Sigmoid colon (tissue), 7 donors: ENCODE data around the gene PMVK. TPM values are rescaled to one million over a fixed set of nuclear protein-coding genes. Genes with fewer than 3 reads are reported as not detected.
A peak's percentile ranks its signal among the peaks of the same experiment; 100 is the strongest.
"Not testable (repeated sequence)": the region's sequence is repeated elsewhere in the genome, so short reads cannot be mapped to it uniquely, and the experiment has no call there.

Experiments
- DNase-seq: peaks from one replicate; pipeline ENCODE4 v3.0.0-alpha.2; 2019
- H3K27ac ChIP-seq, 4 donors: fragments of 200-600 bp; sonication (generic); one replicate each; pipeline ENCODE4 v1.5.1; 2016 to 2019; ENCODE audit warnings: mild to moderate bottlenecking in 1 of 4
- H3K27me3 ChIP-seq, 3 donors: fragments of 200-600 bp; sonication (generic); one replicate each; pipeline ENCODE4 v1.5.1; 2019; ENCODE audit warnings: mild to moderate bottlenecking in 1 of 3
- H3K36me3 ChIP-seq, 4 donors: fragments of 200-600 bp; sonication (generic); one replicate each; pipeline ENCODE4 v1.5.1; 2016 to 2019
- H3K4me1 ChIP-seq, 4 donors: fragments of 200-600 bp; sonication (generic); one replicate each; pipeline ENCODE4 v1.5.1; 2017 to 2019
- H3K4me3 ChIP-seq, 4 donors: fragments of 200-600 bp; sonication (generic); one replicate each; pipeline ENCODE4 v1.5.1; 2017 to 2019; ENCODE audit warnings: mild to moderate bottlenecking in 2 of 4, moderate library complexity in 1 of 4
- H3K9me3 ChIP-seq, 4 donors: fragments of 200-600 bp in 3 of 4; sonication (generic) in 3 of 4; one replicate each; pipeline versions ENCODE4 v1.5.1 to v1.6.1; 2013 to 2019
- EP300 ChIP-seq, 4 donors: sonication (generic); formaldehyde crosslinking; IDR thresholded peaks; one replicate each; pipeline ENCODE4 v1.6.1; 2017; ENCODE audit warnings: antibody characterized with exemption in 4 of 4
- POLR2A ChIP-seq, 2 donors: fragments of 450-650 bp; IDR thresholded peaks; one replicate each; pipeline ENCODE4 v1.6.1; 2016; ENCODE audit warnings: antibody characterized with exemption in 2 of 2, mild to moderate bottlenecking in 2 of 2, moderate library complexity in 2 of 2
- POLR2AphosphoS5 ChIP-seq, 4 donors: sonication (generic); formaldehyde crosslinking; IDR thresholded peaks; one replicate each; pipeline ENCODE4 v1.6.1; 2017; ENCODE audit warnings: antibody characterized with exemption in 4 of 4
- WGBS, 2 donors: extraction: QIAGEN DNeasy Blood & Tissue Kit; methylation state at CpG; one replicate each; pipeline ENCODE4 v1.1.7; 2013; 5-methylcytosine and 5-hydroxymethylcytosine counted together
- intact Hi-C: fragments of 100-400 bp; cut with DNase I; formaldehyde crosslinking; loops from one replicate; pipeline ENCODE4 v1.15.1; 2023
- polyA plus RNA-seq, 3 donors: library from polyadenylated mRNA; stranded (reverse); fragments of 200-250 nt; gene quantifications; one replicate each; pipeline ENCODE4 v1.2.3, GENCODE V29; 2013
- total RNA-seq, 4 donors: library from RNA; depleted of rRNA; stranded (reverse); fragments of >200 nt; gene quantifications; one replicate each; pipeline ENCODE4 v1.1.0, GENCODE V29; 2016
- TF ChIP-seq, protein P1 (sequence below), 4 experiments: fragments of 450-650 bp in 3 of 4; fragments of 200-600 bp in 1 of 4; IDR thresholded peaks; one replicate each; pipeline ENCODE4 v1.5.1; 2016 to 2019; ENCODE audit warnings: antibody characterized with exemption in 4 of 4, mild to moderate bottlenecking in 3 of 4, moderate library complexity in 2 of 4
- donor health status: healthy with polysubstance abuse.
- donor health status: Bipolar disorder and iron deficiency.
- donor health status: healthy.

PMVK gene
- total and polyA plus RNA-seq, 7 donors: 11.1 to 54.1 (median 19.6) TPM

DNA sequence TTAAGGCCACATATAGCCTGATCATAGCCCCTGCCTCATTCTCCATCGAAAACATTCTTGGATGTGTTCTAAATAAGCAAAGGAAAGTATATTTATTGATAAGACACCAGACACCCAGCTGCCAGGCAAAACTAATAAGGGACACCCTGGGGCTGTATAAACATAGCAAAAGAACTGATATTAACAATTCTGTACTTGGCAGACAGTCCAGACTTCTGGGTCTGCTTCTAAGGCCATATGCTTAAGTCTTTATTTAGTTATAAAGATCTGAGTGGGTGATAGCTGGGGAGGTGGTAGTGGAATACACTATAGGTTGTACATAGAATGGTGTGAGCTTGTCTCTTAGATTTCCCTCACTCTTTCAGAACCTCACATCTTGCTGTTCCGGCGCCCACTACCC lies 41.8 kb upstream of the PMVK start:
- TF ChIP-seq POLR2AphosphoS5 (IDR thresholded peaks at IDR 0.05): no peak
- TF ChIP-seq, protein P1, sequence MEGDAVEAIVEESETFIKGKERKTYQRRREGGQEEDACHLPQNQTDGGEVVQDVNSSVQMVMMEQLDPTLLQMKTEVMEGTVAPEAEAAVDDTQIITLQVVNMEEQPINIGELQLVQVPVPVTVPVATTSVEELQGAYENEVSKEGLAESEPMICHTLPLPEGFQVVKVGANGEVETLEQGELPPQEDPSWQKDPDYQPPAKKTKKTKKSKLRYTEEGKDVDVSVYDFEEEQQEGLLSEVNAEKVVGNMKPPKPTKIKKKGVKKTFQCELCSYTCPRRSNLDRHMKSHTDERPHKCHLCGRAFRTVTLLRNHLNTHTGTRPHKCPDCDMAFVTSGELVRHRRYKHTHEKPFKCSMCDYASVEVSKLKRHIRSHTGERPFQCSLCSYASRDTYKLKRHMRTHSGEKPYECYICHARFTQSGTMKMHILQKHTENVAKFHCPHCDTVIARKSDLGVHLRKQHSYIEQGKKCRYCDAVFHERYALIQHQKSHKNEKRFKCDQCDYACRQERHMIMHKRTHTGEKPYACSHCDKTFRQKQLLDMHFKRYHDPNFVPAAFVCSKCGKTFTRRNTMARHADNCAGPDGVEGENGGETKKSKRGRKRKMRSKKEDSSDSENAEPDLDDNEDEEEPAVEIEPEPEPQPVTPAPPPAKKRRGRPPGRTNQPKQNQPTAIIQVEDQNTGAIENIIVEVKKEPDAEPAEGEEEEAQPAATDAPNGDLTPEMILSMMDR (IDR thresholded peaks at IDR 0.05): no peak
- TF ChIP-seq EP300 (IDR thresholded peaks at IDR 0.05): no peak
- no peak for TF ChIP-seq POLR2A (IDR thresholded peaks at IDR 0.05)
- Histone ChIP-seq H3K4me1 (peaks cover 0 to 19% (median 13%) of the 10 kb centered on the region in 4 donors), H3K27me3 (no peaks in the 10 kb centered on the region), H3K36me3 (peaks cover 0 to 10% (median 0%) of the 10 kb centered on the region in 4 donors), H3K4me3 (no peak overlapping the region), H3K9me3 (no peaks in the 10 kb centered on the region), H3K27ac (no peak overlapping the region)
- 95% methylated on average over 3 of the region's 3 CpGs for WGBS, 2 donors
- no peak for DNase-seq
- intact Hi-C loops: no loop called here

DNA sequence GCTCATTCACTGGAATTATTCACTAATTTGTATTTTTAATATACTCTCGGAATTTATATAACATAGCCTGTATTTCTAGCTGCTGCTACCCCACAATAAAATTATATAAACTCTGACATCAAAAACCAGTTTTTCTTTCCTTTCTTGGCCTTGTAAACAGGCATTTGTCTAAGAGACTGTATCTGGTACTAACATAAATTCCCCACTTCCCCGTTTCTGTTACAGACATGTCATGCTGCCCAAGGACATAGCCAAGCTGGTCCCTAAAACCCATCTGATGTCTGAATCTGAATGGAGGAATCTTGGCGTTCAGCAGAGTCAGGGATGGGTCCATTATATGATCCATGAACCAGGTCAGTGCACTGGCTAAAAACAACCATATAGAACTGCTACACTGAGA lies 41.2 kb upstream of the PMVK start:
- H3K9me3 ChIP-seq, H3K27me3 ChIP-seq, DNase-seq, intact Hi-C loops, H3K36me3 ChIP-seq, H3K27ac ChIP-seq, H3K4me3 ChIP-seq: not testable (repeated sequence)
- peaks cover 0 to 24% (median 18%) of the 10 kb centered on the region in 4 donors for H3K4me1 ChIP-seq
- WGBS, 2 donors: 66 to 67% methylated on average over 3 of the region's 3 CpGs

DNA sequence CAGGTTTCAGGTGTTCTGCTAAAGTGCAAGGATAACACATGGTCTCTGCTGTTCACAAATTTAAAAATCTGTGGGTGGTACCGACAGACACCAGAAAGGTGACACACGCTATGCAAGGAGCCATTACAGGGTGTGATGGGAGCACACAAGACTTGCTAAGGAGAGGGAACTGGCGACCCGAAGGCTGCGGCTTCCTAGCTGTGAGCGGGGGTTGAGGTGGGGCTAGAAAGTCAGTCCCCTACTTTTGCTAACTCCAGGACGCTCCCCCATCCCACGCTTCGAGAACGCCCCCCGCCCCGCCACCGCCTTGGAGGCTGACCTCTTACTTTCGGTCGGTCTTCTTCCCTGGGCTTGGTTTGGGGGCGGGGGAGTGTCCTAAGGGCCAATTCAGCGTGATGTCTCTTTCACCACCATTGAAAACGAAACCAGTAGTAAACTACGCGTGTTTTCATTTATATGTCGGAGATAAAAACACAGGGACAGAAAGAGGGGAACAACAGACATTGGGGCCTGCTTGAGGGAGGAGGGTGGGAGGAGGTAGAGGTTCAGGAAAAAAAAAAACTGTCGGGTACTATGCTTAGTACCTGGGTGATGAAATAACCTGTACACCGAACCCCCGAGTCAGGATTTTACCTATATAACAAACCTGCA lies 39.0 kb upstream of the PMVK start:
- peak; percentile 86 for DNase-seq
- Histone ChIP-seq H3K9me3 (no peaks in the 10 kb centered on the region), H3K27ac (peak overlapping the region; percentile 95 to 98 (median 96)), H3K36me3 (peaks cover 0 to 10% (median 0%) of the 10 kb centered on the region in 4 donors), H3K27me3 (no peaks in the 10 kb centered on the region), H3K4me1 (peaks cover 0 to 38% (median 33%) of the 10 kb centered on the region in 4 donors), H3K4me3 (peak overlapping the region; percentile 46 to 77 (median 70))
- TF ChIP-seq POLR2A (IDR thresholded peaks at IDR 0.05) (no peak), POLR2AphosphoS5 (IDR thresholded peaks at IDR 0.05) (peak in 1 of 4 donors; percentile 27)
- WGBS, 2 donors: 0 to 1% methylated on average over 24 of the region's 24 CpGs
- intact Hi-C loops: loop anchor here (1.0 kb wide), 1 partner anchor 42 kb away; no protein-coding TSS in a partner anchor

DNA sequence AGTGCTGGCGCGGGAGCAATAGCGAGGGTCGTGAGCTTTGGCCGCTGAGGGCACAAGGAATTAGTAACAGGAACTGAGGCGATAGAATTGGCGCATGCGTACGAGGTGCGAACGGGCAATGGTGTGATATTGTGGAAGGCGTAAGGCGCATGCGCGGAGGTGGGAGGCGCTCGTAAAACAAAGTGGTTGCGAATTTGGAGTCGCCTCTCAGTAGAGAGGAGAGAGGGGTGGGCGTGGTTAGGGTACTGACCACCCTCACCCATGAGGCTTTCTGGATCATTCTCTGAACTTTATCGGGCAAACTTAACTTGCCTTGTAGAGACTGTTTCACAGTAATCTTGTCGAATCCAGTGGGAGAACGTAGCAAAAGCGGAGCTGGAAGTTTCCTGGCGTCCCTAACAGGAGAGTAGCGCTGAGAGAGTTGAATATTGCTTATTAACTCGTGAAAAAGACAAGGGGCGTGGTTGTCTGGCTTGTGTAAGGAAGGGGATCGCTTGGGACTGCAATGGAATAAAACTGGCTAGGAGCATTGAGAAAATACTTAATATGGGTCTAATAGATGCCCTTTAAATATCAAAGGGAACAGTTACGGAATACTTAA lies 38.4 kb upstream of the PMVK start:
- TF ChIP-seq POLR2A (IDR thresholded peaks at IDR 0.05): peak; percentile 49 to 59
- TF ChIP-seq, protein P1 (IDR thresholded peaks at IDR 0.05): no peak
- peak in 1 of 4 donors; percentile 34 for TF ChIP-seq EP300 (IDR thresholded peaks at IDR 0.05)
- TF ChIP-seq POLR2AphosphoS5 (IDR thresholded peaks at IDR 0.05): peak; percentile 27 to 91 (median 79)
- peaks cover 0 to 45% (median 39%) of the 10 kb centered on the region in 4 donors for H3K4me1 ChIP-seq
- H3K4me3 ChIP-seq: peak overlapping the region; percentile 46 to 77 (median 70)
- H3K36me3 ChIP-seq: peaks cover 0 to 10% (median 0%) of the 10 kb centered on the region in 4 donors
- peak; percentile 97 for DNase-seq
- peak overlapping the region; percentile 95 to 98 (median 96) for H3K27ac ChIP-seq
- intact Hi-C loops: loop anchor here (1.0 to 5.0 kb wide), 4 partner anchors 27 to 87 kb away; partner anchors contain the start of genes EFNA4 and ZBTB7B
- no peaks in the 10 kb centered on the region for H3K27me3 ChIP-seq
- H3K9me3 ChIP-seq: no peaks in the 10 kb centered on the region
- 0% methylated on average over 30 of the region's 30 CpGs for WGBS, 2 donors

DNA sequence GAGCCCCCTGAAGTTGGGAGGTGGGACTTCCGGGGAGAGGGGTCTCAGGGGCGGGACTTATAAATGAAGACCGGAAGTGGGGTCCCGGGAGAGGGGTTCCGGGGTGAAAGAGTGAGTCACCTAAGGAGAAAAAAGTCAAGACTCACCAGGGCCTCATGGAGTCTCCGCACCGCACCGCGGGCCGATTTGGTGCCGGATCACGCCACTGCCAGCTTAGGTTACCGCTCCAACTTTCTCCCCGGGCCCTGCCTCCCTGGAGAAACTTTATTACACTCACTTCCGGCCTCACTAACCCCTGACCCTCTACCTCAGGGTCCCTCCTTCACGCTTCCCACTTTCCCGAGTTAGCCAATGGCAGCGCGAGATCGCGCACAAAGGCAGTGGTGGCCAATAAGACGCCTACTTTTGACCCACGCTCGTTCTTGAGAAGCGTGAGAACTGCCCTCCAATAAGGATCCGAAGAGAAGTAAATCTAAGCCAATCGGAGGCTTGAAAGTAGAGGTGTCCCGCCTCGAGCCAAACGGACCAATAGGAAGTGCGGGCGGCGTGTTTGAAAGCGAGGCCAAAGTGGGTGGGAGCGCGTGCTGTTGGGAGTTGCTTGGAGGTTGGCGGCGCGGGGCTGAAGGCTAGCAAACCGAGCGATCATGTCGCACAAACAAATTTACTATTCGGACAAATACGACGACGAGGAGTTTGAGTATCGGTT lies 37.7 kb upstream of the PMVK start, which contains the start of gene CKS1B:
Gene CKS1B, plus strand, starts transcription at position 580 of the 706 bp plus-strand sequence. Its CDS starts 65 bp downstream, at position 645.
- TF ChIP-seq POLR2A (IDR thresholded peaks at IDR 0.05): peak; percentile 57 to 59
- no peak for TF ChIP-seq EP300 (IDR thresholded peaks at IDR 0.05)
- TF ChIP-seq POLR2AphosphoS5 (IDR thresholded peaks at IDR 0.05): peak; percentile 68 to 88 (median 78)
- TF ChIP-seq, protein P1 (IDR thresholded peaks at IDR 0.05): no peak
- H3K4me3 ChIP-seq: peak within 1 kb of the TSS; percentile 60 to 77 (median 70)
- no peaks in the 10 kb centered on the region for H3K9me3 ChIP-seq
- DNase-seq: peak; percentile 99
- H3K36me3 ChIP-seq: peaks cover 0 to 3% (median 0%) of the 10 kb centered on the region in 4 donors
- intact Hi-C loops: loop anchor here (1.0 to 5.0 kb wide), 3 partner anchors 28 to 88 kb away; partner anchors contain the start of genes EFNA4 and ZBTB7B
- WGBS, 2 donors: 0% methylated on average over 47 of the region's 47 CpGs
- peaks cover 0 to 51% (median 45%) of the 10 kb centered on the region in 4 donors for H3K4me1 ChIP-seq
- no peaks in the 10 kb centered on the region for H3K27me3 ChIP-seq
- peak within 1 kb of the TSS; percentile 95 to 98 (median 96) for H3K27ac ChIP-seq
